Epithelial cell of esophagus (primary cell): ENCODE results near the gene MDGA2.
A peak's percentile ranks its signal among the peaks of the same experiment; 100 is the strongest.

Source experiments
- DNase-seq: peaks from one replicate; pipeline ENCODE4 v3.0.0; 2010; ENCODE audit warnings: low read depth
- H3K4me3 ChIP-seq: 2 replicates; pipeline ENCODE4 v1.5.1; 2011; ENCODE audit warnings: mild to moderate bottlenecking, low read length, control low read depth
- TF ChIP-seq, protein P1 (sequence below): IDR thresholded peaks from 2 replicates; pipeline ENCODE4 v1.5.1; 2011; ENCODE audit warnings: low read depth, mild to moderate bottlenecking, low read length, control low read depth, inconsistent platforms; ENCODE audit not compliant: insufficient read depth; ENCODE audit errors: missing control alignments

Gene MDGA2

DNA sequence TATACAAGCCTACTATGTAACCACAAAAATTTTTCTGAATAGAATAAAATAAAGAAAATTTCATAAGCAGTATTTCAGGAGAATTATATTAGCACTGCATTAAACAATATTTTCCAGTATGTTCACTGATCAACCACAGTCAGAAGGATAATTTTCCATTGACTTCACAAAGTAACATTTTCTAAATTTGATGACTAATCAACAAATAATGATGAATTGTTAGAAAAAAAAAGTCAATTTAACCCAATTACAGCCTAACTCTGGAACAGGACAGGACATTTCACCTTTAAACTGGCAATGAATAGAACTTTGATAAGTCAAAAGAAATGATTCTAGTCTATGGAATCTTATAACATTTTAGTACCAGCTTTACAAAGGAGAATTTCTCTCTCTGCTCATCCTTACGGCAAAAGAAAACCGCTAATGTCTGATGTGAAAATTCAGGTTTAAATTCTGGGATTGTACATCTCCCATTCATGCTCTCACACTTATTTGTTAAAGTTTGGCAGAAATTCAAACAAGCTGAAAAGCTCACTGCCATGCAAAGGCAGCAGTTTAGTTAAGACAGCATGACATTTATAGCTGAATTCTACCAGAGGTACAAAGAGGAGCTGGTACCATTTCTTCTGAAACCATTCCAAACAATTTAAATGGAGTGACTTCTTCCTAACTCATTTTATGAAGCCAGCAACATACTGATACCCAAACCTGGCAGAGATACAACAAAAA is 84.5 kb downstream of the MDGA2 start:
- DNase-seq = no peak
- H3K4me3 ChIP-seq = no peak overlapping the region
- TF ChIP-seq, protein P1, sequence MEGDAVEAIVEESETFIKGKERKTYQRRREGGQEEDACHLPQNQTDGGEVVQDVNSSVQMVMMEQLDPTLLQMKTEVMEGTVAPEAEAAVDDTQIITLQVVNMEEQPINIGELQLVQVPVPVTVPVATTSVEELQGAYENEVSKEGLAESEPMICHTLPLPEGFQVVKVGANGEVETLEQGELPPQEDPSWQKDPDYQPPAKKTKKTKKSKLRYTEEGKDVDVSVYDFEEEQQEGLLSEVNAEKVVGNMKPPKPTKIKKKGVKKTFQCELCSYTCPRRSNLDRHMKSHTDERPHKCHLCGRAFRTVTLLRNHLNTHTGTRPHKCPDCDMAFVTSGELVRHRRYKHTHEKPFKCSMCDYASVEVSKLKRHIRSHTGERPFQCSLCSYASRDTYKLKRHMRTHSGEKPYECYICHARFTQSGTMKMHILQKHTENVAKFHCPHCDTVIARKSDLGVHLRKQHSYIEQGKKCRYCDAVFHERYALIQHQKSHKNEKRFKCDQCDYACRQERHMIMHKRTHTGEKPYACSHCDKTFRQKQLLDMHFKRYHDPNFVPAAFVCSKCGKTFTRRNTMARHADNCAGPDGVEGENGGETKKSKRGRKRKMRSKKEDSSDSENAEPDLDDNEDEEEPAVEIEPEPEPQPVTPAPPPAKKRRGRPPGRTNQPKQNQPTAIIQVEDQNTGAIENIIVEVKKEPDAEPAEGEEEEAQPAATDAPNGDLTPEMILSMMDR = no peak

GRCh38 chr14:47585447-47585846 is 90.0 kb downstream of the MDGA2 start:
- DNase-seq = no peak
- TF ChIP-seq, protein P1 = no peak
- H3K4me3 ChIP-seq = no peak overlapping the region

- H3K4me3 ChIP-seq = no peak overlapping the region
- peak; percentile 14 for DNase-seq
- TF ChIP-seq, protein P1 = no peak
Measured at GRCh38 chr14:47567273-47567672, 108.1 kb downstream of the MDGA2 start.

DNA sequence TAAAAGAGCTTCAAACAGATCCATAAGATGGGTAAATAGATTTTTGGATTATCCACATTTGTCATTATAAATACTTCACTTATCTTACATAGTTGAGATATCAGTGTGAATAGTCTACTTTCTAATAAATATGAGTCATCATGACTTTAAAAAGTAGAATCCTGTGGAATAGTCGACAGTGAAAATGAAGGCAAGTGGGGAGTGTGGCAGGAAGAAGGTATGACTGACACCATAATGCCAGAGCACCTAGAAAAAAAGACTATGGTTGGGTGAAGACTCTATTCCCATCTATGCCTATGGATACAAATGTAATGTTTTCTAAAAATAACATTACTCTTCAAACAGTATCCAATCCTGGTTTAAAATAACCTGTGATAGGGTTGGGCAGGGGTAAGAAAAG is 117.5 kb downstream of the MDGA2 start:
- no peak for DNase-seq
- no peak overlapping the region for H3K4me3 ChIP-seq
- TF ChIP-seq, protein P1 = no peak

- no peak overlapping the region for H3K4me3 ChIP-seq
- DNase-seq = no peak
- TF ChIP-seq, protein P1 = no peak
Measured at GRCh38 chr14:47555333-47555732, 120.1 kb downstream of the MDGA2 start.

- no peak for DNase-seq
- TF ChIP-seq, protein P1 = no peak
- H3K4me3 ChIP-seq = no peak overlapping the region
Measured at GRCh38 chr14:47549886-47550285, 125.5 kb downstream of the MDGA2 start.

DNA sequence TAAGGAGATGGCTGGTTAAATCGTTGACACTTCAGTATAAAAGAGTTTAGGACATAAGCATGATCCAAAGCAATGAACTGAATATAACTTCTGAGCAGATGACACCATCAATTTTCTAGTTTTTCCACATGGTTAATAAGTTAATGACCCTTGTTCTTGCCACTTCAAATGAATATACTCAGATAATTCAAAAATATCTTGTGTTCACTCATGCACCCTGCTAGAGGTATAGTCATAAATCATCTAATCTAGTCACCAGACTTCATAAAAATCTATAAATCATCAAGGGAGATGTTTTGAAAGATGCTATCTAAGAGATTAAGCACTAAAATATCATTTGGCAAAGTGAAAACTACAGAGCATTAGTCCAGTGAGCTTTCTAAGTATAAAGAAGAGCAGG is 131.9 kb downstream of the MDGA2 start:
- no peak for DNase-seq
- TF ChIP-seq, protein P1 = no peak
- H3K4me3 ChIP-seq = no peak overlapping the region
